Activated T-helper 1 cell treated with anti-CD3 and anti-CD28 coated beads, Interleukin-12 subunit alpha, Interleukin-12 subunit beta, Interleukin-2, Interleukin-4 antibody, amounts not matched to agents 30 ng/mL and 10 ng/mL and 1 ng/mL, durations not matched to agents 14 hours and 24 hours and 36 hours (primary cell): ENCODE results near the gene HAPLN3. TPM values are rescaled to one million over a fixed set of nuclear protein-coding genes. Genes with fewer than 3 reads are reported as not detected.
"Not testable (repeated sequence)": the region's sequence is repeated elsewhere in the genome, so short reads cannot be mapped to it uniquely, and the experiment has no call there.

Experiments
- DNase-seq: peaks from one replicate; pipeline ENCODE4 v3.0.0; 2021; ENCODE audit warnings: low spot score
- H3K27ac Mint-ChIP-seq: one replicate; pipeline ENCODE4 v1.8.0; 2021; ENCODE audit warnings: mild to moderate bottlenecking, mixed read lengths
- H3K27me3 Mint-ChIP-seq: one replicate; pipeline ENCODE4 v1.8.0; 2022; ENCODE audit warnings: mild to moderate bottlenecking, moderate library complexity, mixed read lengths; ENCODE audit not compliant: insufficient read depth
- H3K36me3 Mint-ChIP-seq: one replicate; pipeline ENCODE4 v1.8.0; 2021; ENCODE audit warnings: low read depth, mixed read lengths
- H3K4me1 Mint-ChIP-seq: one replicate; pipeline ENCODE4 v1.8.0; 2021; ENCODE audit warnings: low read depth, mixed read lengths
- H3K4me3 Mint-ChIP-seq: one replicate; pipeline ENCODE4 v1.8.0; 2021; ENCODE audit warnings: mild to moderate bottlenecking, moderate library complexity, mixed read lengths
- H3K9me3 Mint-ChIP-seq: one replicate; pipeline ENCODE4 v1.8.0; 2021; ENCODE audit warnings: mixed read lengths
- intact Hi-C: fragments of 100-400 bp; cut with micrococcal nuclease; formaldehyde crosslinking; loops from one replicate; pipeline ENCODE4 v1.15.1; 2024
- total RNA-seq: library from RNA; stranded (reverse); gene quantifications from 2 replicates; pipeline ENCODE4 v1.2.3, GENCODE V29; 2022

HAPLN3 gene
- total RNA-seq, result 83.4 and 85.8 TPM in 2 replicates

- H3K27me3 Mint-ChIP-seq, result no peaks in the 10 kb centered on the region
- H3K4me3 Mint-ChIP-seq, result peak within 1 kb of the TSS; percentile 86
- peaks cover 35% of the 10 kb centered on the region for H3K4me1 Mint-ChIP-seq
- peak; percentile 61 for DNase-seq
- H3K27ac Mint-ChIP-seq, result peak within 1 kb of the TSS; percentile 87
- peaks cover 1% of the 10 kb centered on the region for H3K36me3 Mint-ChIP-seq
- no peaks in the 10 kb centered on the region for H3K9me3 Mint-ChIP-seq
- intact Hi-C loops, result loop anchor here (1.0 to 10.0 kb wide), 7 partner anchors 9 to 440 kb away; partner anchors contain the start of genes ABHD2, FANCI, MFGE8 and POLG
Observed at GRCh38 chr15:88894819-88895767, at the start of gene HAPLN3. TSS of gene HAPLN3 (minus strand) at chr15:88895544. CDS start at chr15:88887298, 8,246 bp downstream.

- H3K27me3 Mint-ChIP-seq, result peaks cover 7% of the 10 kb centered on the region
- no peak for DNase-seq
- no peak overlapping the region for H3K4me3 Mint-ChIP-seq
- H3K36me3 Mint-ChIP-seq, result no peaks in the 10 kb centered on the region
- H3K27ac Mint-ChIP-seq, result no peak overlapping the region
- no peaks in the 10 kb centered on the region for H3K4me1 Mint-ChIP-seq
- intact Hi-C loops, result no loop called here
- H3K9me3 Mint-ChIP-seq, result no peaks in the 10 kb centered on the region
Observed at GRCh38 chr15:88940110-88940675, 44.8 kb upstream of the HAPLN3 start.

GRCh38 chr15:88939486-88939806 is 44.1 kb upstream of the HAPLN3 start:
- H3K36me3 Mint-ChIP-seq, result no peaks in the 10 kb centered on the region
- no peaks in the 10 kb centered on the region for H3K9me3 Mint-ChIP-seq
- intact Hi-C loops, result no loop called here
- no peak overlapping the region for H3K27ac Mint-ChIP-seq
- H3K27me3 Mint-ChIP-seq, result peaks cover 9% of the 10 kb centered on the region
- no peak for DNase-seq
- H3K4me1 Mint-ChIP-seq, result no peaks in the 10 kb centered on the region
- H3K4me3 Mint-ChIP-seq, result no peak overlapping the region

- intact Hi-C loops, result no loop called here
- Mint-ChIP-seq H3K36me3 (no peaks in the 10 kb centered on the region), H3K27me3 (peaks cover 9% of the 10 kb centered on the region), H3K9me3 (no peaks in the 10 kb centered on the region), H3K4me3 (no peak overlapping the region), H3K27ac (no peak overlapping the region), H3K4me1 (no peaks in the 10 kb centered on the region)
- no peak for DNase-seq
Observed at GRCh38 chr15:88938802-88939485, 43.6 kb upstream of the HAPLN3 start.

GRCh38 chr15:88934449-88934848 is 39.1 kb upstream of the HAPLN3 start:
- DNase-seq, H3K9me3 Mint-ChIP-seq, H3K27ac Mint-ChIP-seq, H3K36me3 Mint-ChIP-seq, intact Hi-C loops, H3K4me1 Mint-ChIP-seq, H3K4me3 Mint-ChIP-seq: not testable (repeated sequence)
- H3K27me3 Mint-ChIP-seq, result peaks cover 10% of the 10 kb centered on the region

- intact Hi-C loops, result no loop called here
- no peak for DNase-seq
- Mint-ChIP-seq H3K27me3 (peaks cover 10% of the 10 kb centered on the region), H3K36me3 (no peaks in the 10 kb centered on the region), H3K9me3 (peaks cover 7% of the 10 kb centered on the region), H3K4me3 (no peak overlapping the region), H3K27ac (no peak overlapping the region), H3K4me1 (no peaks in the 10 kb centered on the region)
Observed at GRCh38 chr15:88932875-88933330, 37.6 kb upstream of the HAPLN3 start.

- Mint-ChIP-seq H3K27ac (no peak overlapping the region), H3K9me3 (peaks cover 7% of the 10 kb centered on the region), H3K36me3 (no peaks in the 10 kb centered on the region), H3K4me1 (no peaks in the 10 kb centered on the region), H3K27me3 (peaks cover 10% of the 10 kb centered on the region), H3K4me3 (no peak overlapping the region)
- no peak for DNase-seq
- intact Hi-C loops, result no loop called here
Observed at GRCh38 chr15:88932271-88932874, 37.0 kb upstream of the HAPLN3 start.

- peaks cover 7% of the 10 kb centered on the region for H3K9me3 Mint-ChIP-seq
- H3K36me3 Mint-ChIP-seq, result no peaks in the 10 kb centered on the region
- no peak overlapping the region for H3K4me3 Mint-ChIP-seq
- intact Hi-C loops, result no loop called here
- no peak for DNase-seq
- H3K4me1 Mint-ChIP-seq, result no peaks in the 10 kb centered on the region
- no peak overlapping the region for H3K27ac Mint-ChIP-seq
- H3K27me3 Mint-ChIP-seq, result peaks cover 8% of the 10 kb centered on the region
Observed at GRCh38 chr15:88930579-88930978, 35.2 kb upstream of the HAPLN3 start.

GRCh38 chr15:88929358-88930098 is 34.2 kb upstream of the HAPLN3 start:
- H3K9me3 Mint-ChIP-seq, H3K4me1 Mint-ChIP-seq, intact Hi-C loops, H3K4me3 Mint-ChIP-seq, H3K36me3 Mint-ChIP-seq, H3K27me3 Mint-ChIP-seq, H3K27ac Mint-ChIP-seq, DNase-seq: not testable (repeated sequence)

GRCh38 chr15:88928192-88928591 is 32.8 kb upstream of the HAPLN3 start:
- H3K36me3 Mint-ChIP-seq, H3K27me3 Mint-ChIP-seq, H3K4me1 Mint-ChIP-seq, H3K9me3 Mint-ChIP-seq, DNase-seq, H3K4me3 Mint-ChIP-seq, intact Hi-C loops, H3K27ac Mint-ChIP-seq: not testable (repeated sequence)

GRCh38 chr15:88925648-88926047 is 30.3 kb upstream of the HAPLN3 start:
- H3K27me3 Mint-ChIP-seq, H3K36me3 Mint-ChIP-seq, intact Hi-C loops, H3K9me3 Mint-ChIP-seq, H3K4me3 Mint-ChIP-seq, H3K4me1 Mint-ChIP-seq, DNase-seq, H3K27ac Mint-ChIP-seq: not testable (repeated sequence)

- H3K36me3 Mint-ChIP-seq, H3K27me3 Mint-ChIP-seq, H3K9me3 Mint-ChIP-seq, intact Hi-C loops, H3K27ac Mint-ChIP-seq, H3K4me3 Mint-ChIP-seq, DNase-seq: not testable (repeated sequence)
- peaks cover 34% of the 10 kb centered on the region for H3K4me1 Mint-ChIP-seq
Observed at GRCh38 chr15:88920892-88921435, 25.6 kb upstream of the HAPLN3 start.
